Inferior parietal cortex (tissue), 1 donor: ENCODE measurements around the gene DEPDC4.
A peak's percentile ranks its signal among the peaks of the same experiment; 100 is the strongest.
"Not testable (repeated sequence)": the region's sequence is repeated elsewhere in the genome, so short reads cannot be mapped to it uniquely, and the experiment has no call there.

ENCODE experiments used
- DNase-seq: peaks from one replicate; pipeline ENCODE4 v3.0.0-alpha.2; 2016; ENCODE audit errors: extremely low spot score

Gene DEPDC4

GRCh38 chr12:100265107-100265506 is 1.8 kb downstream of the DEPDC4 start:
- DNase-seq, result not testable (repeated sequence)

- DNase-seq, result no peak
These were observed 3.7 kb downstream of the DEPDC4 start for GRCh38 chr12:100263131-100263530.

DNA sequence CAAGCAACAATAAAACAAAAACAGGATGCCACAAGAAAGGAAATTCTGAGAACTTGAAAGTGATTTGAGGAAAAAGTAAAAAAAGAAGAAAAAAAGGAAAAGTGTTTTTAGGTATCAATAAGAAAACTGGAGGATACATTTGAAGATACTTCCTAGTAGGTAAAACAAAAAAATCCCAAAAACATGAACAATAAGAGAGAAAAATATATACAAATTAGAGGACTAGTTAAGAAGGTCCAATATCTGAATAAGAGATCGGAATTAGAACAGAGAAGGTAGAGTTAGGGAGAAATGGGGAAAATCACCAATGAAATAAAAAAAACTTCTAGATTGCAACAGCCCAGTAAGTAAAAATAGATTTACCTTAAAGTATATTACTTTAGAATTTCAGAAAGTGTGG is 8.8 kb downstream of the DEPDC4 start:
- DNase-seq, result no peak

DNA sequence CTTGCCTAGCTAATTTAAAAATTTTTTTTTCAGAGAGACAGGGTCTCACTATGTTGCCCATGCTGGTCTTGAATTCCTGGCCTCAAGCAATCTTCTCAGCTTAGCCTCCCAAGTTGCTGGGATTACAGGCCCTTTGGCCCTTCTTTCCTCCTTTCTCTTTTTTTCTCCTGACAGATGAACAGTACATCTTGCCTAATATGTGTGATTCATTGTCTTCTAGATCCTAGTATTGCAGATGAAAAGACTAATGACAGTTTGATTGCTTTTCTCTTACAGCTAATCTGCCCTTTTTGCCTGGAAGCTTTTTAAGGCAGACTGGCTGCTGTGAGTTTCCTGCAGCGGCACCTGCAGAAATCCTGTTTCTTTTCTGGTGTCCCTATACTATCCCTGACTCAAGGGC is 12.0 kb downstream of the DEPDC4 start:
- no peak for DNase-seq

DNA sequence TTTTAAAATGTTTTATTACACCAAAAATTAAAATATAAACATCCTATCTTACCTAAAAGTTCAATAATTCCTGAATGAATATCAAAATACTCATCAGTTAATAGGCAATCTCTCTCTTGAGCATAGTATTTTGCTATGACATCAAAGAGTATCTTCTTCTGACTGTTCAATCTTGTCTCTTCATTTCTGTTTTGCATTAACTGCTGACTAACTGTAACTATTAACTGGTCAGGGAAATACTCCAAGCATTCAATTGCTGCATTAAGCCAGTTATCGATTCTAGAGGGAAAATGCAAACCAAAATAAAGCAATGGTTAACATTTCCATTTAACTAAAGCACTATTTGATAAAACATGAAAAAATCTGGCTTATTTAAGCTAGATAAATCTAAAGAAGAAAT is 13.4 kb downstream of the DEPDC4 start:
- no peak for DNase-seq

DNA sequence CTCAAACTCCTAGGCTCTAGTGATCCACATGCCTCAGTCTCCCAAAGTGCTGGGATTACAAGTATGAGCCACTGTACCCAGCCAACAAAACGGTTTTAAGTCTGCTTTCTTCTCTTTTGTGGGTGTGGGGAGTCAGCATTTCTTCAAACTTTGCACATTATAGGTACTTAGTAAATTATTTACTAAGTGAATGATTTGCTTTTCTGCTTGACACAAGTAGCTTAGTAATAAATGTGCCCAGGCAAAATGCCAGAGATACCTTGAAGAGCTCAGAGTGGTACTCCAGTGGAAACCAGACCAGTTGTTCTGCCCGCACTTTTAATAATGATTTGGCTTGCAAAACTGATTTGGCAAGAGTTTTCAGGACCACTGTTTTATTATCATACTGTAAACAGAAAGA is 15.0 kb downstream of the DEPDC4 start:
- no peak for DNase-seq

GRCh38 chr12:100249941-100250340 is 16.9 kb downstream of the DEPDC4 start:
- no peak for DNase-seq

GRCh38 chr12:100248886-100249285 is 18.0 kb downstream of the DEPDC4 start:
- DNase-seq, result no peak

GRCh38 chr12:100247765-100248164 is 19.1 kb downstream of the DEPDC4 start:
- DNase-seq, result no peak

GRCh38 chr12:100243137-100243536 is 23.7 kb downstream of the DEPDC4 start:
- DNase-seq, result no peak

- DNase-seq, result no peak
These were observed 27.3 kb downstream of the DEPDC4 start for GRCh38 chr12:100239589-100239988.

DNA sequence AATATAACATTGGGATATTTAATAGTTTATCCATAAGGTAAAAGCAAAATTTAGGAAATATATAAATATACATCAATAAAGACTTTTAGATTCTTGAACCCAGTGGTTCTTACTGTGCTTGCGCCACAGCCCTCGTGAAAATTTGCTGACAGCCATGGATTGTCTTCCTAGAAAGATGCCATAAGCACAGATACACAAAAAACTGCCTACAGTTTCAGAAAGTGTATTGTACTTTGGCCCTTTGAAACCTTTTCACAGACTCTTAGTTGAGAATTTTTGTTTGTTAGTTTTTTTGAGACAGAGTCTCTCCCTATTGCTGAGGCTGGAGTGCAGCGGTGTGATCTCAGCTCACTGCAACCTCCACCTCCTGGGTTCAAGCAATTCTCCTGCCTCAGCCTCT is 28.1 kb downstream of the DEPDC4 start:
- no peak for DNase-seq

GRCh38 chr12:100234591-100235304 is 32.1 kb downstream of the DEPDC4 start:
- peak; percentile 62 for DNase-seq

DNA sequence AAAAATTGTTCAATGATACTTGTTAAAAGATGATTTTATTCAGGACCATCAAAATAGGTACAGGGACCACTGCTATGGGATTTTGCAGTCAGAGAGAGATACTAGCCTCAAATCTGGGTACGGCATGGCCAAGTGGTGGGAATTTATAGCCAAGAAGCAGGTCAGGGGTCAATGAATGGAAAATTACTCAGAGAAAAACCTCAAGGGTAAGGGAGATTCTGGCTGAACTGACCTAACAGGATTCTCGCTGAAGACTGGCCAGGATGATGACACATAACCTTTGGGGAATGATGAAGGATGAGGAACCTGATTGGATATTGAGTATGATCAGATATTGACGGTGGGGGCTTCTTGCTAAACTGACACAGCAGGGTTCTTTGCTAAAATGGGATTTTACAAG is 32.7 kb downstream of the DEPDC4 start:
- DNase-seq, result no peak

DNA sequence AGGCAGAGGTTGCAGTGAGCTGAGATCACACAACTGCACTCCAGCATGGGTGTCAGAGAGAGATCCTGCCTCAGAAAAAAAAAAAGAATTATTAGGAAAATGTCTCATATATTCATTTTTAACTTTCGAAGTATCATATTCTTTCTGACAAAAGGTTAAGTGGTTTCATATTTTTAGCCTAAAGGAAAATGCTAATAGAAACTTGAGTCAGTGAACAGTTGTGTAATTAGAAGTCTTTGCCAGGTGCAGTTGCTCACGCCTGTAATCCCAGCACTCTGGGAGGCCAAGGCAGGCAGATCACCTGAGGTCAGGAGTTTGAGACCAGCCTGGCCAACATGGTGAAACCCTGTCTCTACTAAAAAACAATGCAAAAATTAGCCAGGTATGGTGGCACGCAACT is 35.0 kb downstream of the DEPDC4 start:
- not testable (repeated sequence) for DNase-seq

GRCh38 chr12:100229876-100230275 is 37.0 kb downstream of the DEPDC4 start:
- DNase-seq, result no peak

- DNase-seq, result no peak
These were observed 37.7 kb downstream of the DEPDC4 start for GRCh38 chr12:100229036-100229635.

DNA sequence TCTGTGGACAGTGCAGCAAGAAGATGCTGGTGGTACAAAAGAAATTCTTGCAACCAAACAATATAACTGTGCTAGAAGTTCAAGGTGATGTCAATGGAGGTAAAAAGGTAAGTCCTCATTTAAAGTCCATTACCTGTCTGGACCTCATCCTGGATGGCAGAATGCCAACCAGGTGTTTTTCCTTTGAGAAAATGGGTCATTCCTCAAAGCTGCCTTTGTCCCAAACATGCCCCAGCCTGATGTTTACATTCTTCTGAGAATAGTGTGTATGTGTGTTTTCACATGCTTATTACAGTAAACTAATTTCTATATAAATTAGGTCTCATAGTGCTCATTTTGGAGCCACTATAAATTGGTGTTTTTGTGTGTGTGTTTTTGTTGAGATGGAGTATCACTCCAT is 41.4 kb downstream of the DEPDC4 start:
- no peak for DNase-seq

DNA sequence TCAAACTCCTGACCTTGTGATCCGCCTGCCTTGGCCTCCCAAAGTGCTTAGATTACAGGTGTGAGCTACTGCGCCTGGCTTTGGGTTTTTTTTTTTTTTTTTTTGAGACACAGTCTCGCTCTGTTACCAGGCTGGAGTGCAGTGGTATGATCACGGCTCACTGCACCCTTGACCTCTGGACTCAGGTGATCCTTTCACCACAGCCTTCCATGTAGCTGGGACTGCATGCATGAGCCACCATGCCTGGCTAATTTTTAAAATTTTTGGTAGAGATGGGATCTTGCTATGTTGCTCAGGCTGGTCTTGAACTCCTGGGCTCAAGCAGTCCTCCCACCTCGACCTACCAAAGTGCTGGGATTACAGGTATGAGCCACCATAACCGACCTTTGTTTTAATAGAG is 44.7 kb downstream of the DEPDC4 start:
- DNase-seq, result not testable (repeated sequence)

DNA sequence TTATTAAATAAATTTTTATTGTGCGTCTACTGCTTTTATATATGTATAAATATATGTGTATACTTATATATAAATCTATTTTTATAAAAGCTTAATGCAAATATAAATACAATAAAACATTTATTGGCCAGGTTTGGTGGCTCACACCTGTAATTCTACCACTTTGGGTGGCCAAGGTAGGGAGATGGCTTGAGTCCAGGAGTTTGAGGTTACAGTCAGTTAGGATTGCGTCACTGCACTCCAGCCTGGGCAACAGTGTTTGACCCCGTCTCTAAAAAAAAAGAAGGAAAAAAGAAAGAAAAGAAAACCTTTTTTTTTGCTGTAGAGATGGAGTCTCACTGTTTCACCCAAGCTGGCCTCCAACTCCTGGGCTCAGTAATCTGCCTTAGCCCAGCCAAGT is 45.4 kb downstream of the DEPDC4 start:
- no peak for DNase-seq

DNA sequence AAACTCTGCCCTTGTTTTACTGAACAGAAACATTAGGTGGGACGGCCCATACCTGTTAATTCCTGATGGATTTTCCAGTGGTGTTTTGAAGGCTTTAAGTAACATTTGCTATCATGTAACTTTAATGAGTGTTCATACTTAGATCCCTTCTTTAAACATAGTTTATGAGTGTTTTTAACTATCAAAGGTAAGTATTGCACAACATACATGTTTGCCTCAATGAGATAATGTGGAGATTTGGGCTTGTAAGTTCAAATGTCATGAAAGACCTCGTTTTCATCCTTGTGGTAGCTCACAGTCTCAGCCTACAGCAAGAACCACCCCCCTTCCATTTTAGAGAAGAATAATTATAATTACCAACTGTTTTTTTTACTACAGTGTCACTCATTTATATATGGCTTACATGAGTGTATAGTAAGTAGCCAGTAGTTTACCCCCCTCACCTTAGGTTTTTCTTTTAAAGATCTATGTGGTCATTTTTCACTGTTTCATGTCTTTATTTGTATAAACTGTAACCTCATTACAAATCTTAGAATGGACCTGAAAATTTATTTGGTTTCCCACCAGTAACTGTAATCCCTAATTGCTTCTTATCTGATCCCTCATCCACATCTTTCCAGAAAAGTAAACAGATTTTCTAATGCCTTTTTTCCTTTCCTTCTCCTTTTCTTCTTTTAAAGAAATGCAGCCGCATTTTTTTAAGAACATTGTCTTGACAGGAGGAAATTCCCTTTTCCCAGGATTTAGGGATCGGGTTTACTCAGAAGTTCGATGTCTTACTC is 47.4 kb downstream of the DEPDC4 start:
- no peak for DNase-seq

DNA sequence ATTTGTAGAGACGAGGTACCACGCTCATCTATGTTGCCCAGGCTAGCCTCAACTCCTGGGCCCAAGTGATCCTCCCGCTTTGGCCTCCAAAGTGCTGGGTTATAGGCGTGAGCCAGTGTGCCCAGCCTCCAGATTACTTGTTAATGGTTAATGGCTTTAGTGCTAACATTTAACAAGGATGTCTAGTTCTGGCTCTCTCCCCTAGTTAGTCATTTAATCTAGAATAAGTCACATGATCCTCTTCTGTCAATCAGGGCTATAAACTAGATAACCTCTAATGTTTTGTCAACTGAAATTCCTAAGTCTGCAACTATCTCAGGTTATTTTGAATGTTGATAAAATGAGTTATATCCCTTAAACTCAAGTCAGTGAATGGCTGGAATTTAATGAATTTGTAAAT is 50.5 kb downstream of the DEPDC4 start:
- no peak for DNase-seq

- no peak for DNase-seq
These were observed 51.7 kb downstream of the DEPDC4 start for GRCh38 chr12:100215209-100215608.
